HepG2 (cell line): ENCODE results near the gene CNIH4. TPM values are rescaled to one million over a fixed set of nuclear protein-coding genes. Genes with fewer than 3 reads are reported as not detected.

Source experiments
- ATAC-seq: fragments of 200-7000 bp; cut with Tn5 transposase; 3 replicates; pipeline ENCODE4 v1.9.1; 2020; ENCODE audit warnings: mild to moderate bottlenecking, moderate library complexity
- BruUV-seq: library from RNA; stranded (reverse); fragments of 400-500 nt; replicated peaks from 2 replicates; lab custom pipeline; 2021; lab: Mats Ljungman, UMichigan
- CTCF ChIA-PET: fragments of 300-600 bp; formaldehyde crosslinking; extraction: SDS; loops from one replicate; lab custom pipeline; 2021; ENCODE audit warnings: low total read pairs, inconsistent platforms, low intra/inter-chr PET ratio; lab: Yijun Ruan, JAX
- POLR2A ChIA-PET: fragments of 350-600 bp; sonication (Branson Sonifier 250); formaldehyde crosslinking; loops from one replicate; lab custom pipeline; 2020; ENCODE audit warnings: antibody characterized with exemption, inconsistent platforms; lab: Yijun Ruan, JAX
- DNase-seq: peaks from one replicate; pipeline ENCODE4 v3.0.0-alpha.2; 2015; ENCODE audit warnings: low spot score
- FAIRE-seq: peaks from 3 replicates; lab custom pipeline; 2011; peaks lifted over from hg19 to GRCh38; lab: Jason Lieb, UNC
- H2AFZ ChIP-seq: one replicate; pipeline ENCODE4 v1.6.1; 2011; ENCODE audit warnings: low read length, inconsistent platforms
- H3K27ac ChIP-seq: fragments of 300-600 bp; 3 replicates; pipeline ENCODE4 v1.8.0; 2011; ENCODE audit warnings: mixed run types, mild to moderate bottlenecking, mixed read lengths, low read length, inconsistent platforms; ENCODE audit not compliant: insufficient read depth; ENCODE audit errors: extremely low read length
- H3K27me3 ChIP-seq, 2 experiments: fragments of 200-600 bp in 1 of 2; 2 replicates in 1 of 2; 3 replicates in 1 of 2; pipeline versions ENCODE4 v1.6.0 to v1.8.0; 2011; ENCODE audit warnings: low read length in 2 of 2, mild to moderate bottlenecking in 2 of 2, moderate library complexity in 2 of 2, inconsistent platforms in 1 of 2; ENCODE audit not compliant: insufficient read depth in 2 of 2, control insufficient read depth in 1 of 2
- H3K36me3 ChIP-seq, 2 experiments: fragments of 200-600 bp in 1 of 2; replicated peaks in 1 of 2; 2 replicates in 1 of 2; 3 replicates in 1 of 2; pipeline versions ENCODE4 v1.5.1 to v1.8.0; 2011; ENCODE audit warnings: low read length in 2 of 2, inconsistent platforms in 1 of 2; ENCODE audit not compliant: insufficient read depth in 2 of 2, control insufficient read depth in 1 of 2
- H3K4me1 ChIP-seq: 2 replicates; pipeline ENCODE4 v1.5.1; 2012; ENCODE audit warnings: low read length, inconsistent platforms; ENCODE audit not compliant: insufficient read depth
- H3K4me2 ChIP-seq: 2 replicates; pipeline ENCODE4 v1.6.0; 2011; ENCODE audit warnings: low read depth, low read length, inconsistent platforms
- H3K4me3 ChIP-seq, 3 experiments: fragments of 200-600 bp in 1 of 3; sonication (generic), shearing (Covaris generic) in 1 of 3; replicated peaks in 1 of 3; 2 replicates each; pipeline ENCODE4 v1.5.1; 2011 to 2016; ENCODE audit warnings: low read length in 3 of 3, inconsistent platforms in 2 of 3, low read depth in 2 of 3, mild to moderate bottlenecking in 2 of 3, control low read depth in 1 of 3, mixed read lengths in 1 of 3; ENCODE audit not compliant: insufficient read depth in 1 of 3
- H3K79me2 ChIP-seq: one replicate; pipeline ENCODE4 v1.6.1; 2011; ENCODE audit warnings: low read length, inconsistent platforms; ENCODE audit not compliant: insufficient read depth
- H3K9ac ChIP-seq: 2 replicates; pipeline ENCODE4 v1.6.0; 2011; ENCODE audit warnings: mild to moderate bottlenecking, low read depth, low read length, inconsistent platforms; ENCODE audit not compliant: insufficient read depth
- H3K9me3 ChIP-seq: 2 replicates; pipeline ENCODE4 v1.5.1; 2012; ENCODE audit warnings: mild to moderate bottlenecking, low read length
- H4K20me1 ChIP-seq: 2 replicates; pipeline ENCODE4 v1.6.0; 2011; ENCODE audit warnings: inconsistent platforms, mild to moderate bottlenecking, low read length, moderate library complexity; ENCODE audit not compliant: insufficient read depth
- CC2D1A ChIP-seq: sonication (generic); formaldehyde crosslinking; IDR thresholded peaks from 2 replicates; pipeline ENCODE4 v1.8.1; 2023; ENCODE audit warnings: mild to moderate bottlenecking, missing genetic modification reagents
- CERS6 ChIP-seq: sonication (generic); formaldehyde crosslinking; IDR thresholded peaks from 2 replicates; pipeline ENCODE4 v1.5.0; 2020; ENCODE audit warnings: missing genetic modification reagents
- HOXA7 ChIP-seq: sonication (generic); formaldehyde crosslinking; IDR thresholded peaks from 2 replicates; pipeline ENCODE4 v1.8.1; 2022; ENCODE audit warnings: mild to moderate bottlenecking, missing genetic modification reagents, moderate library complexity
- KLF12 ChIP-seq: sonication (generic); formaldehyde crosslinking; IDR thresholded peaks from 2 replicates; pipeline ENCODE4 v1.4.0; 2020; ENCODE audit warnings: missing genetic modification reagents, borderline replicate concordance
- MYNN ChIP-seq: sonication (generic); formaldehyde crosslinking; IDR thresholded peaks from 2 replicates; pipeline ENCODE4 v1.4.0; 2020; ENCODE audit warnings: mild to moderate bottlenecking, low read depth, missing genetic modification reagents
- PTBP1 ChIP-seq: fragments of 200-400 bp; formaldehyde crosslinking; IDR thresholded peaks from 2 replicates; pipeline ENCODE4 v1.6.1; 2018; ENCODE audit warnings: low read length, low read depth; ENCODE audit not compliant: poor library complexity, severe bottlenecking
- STAT6 ChIP-seq: sonication (generic); formaldehyde crosslinking; IDR thresholded peaks from 2 replicates; pipeline ENCODE4 v1.4.0; 2020; ENCODE audit warnings: missing genetic modification reagents, mild to moderate bottlenecking, borderline replicate concordance
- SUZ12 ChIP-seq: fragments of 150-350 bp; IDR thresholded peaks from 2 replicates; pipeline ENCODE4 v1.6.1; 2014; ENCODE audit warnings: low read depth, low read length
- YEATS2 ChIP-seq: sonication (generic); formaldehyde crosslinking; IDR thresholded peaks from 2 replicates; pipeline ENCODE4 v1.4.0; 2020; ENCODE audit warnings: missing genetic modification reagents, borderline replicate concordance
- ZNF253 ChIP-seq: sonication (generic); formaldehyde crosslinking; IDR thresholded peaks from 2 replicates; pipeline ENCODE4 v1.8.0; 2022; ENCODE audit warnings: mild to moderate bottlenecking, missing genetic modification reagents, borderline replicate concordance
- ZSCAN22 ChIP-seq: sonication (generic); formaldehyde crosslinking; IDR thresholded peaks from 2 replicates; pipeline ENCODE4 v1.4.0; 2020; ENCODE audit warnings: mild to moderate bottlenecking, missing genetic modification reagents
- ZSCAN29 ChIP-seq: sonication (generic); formaldehyde crosslinking; conservative IDR thresholded peaks from 2 replicates; pipeline ENCODE4 v1.4.0; 2020; ENCODE audit warnings: mild to moderate bottlenecking, missing genetic modification reagents
- in situ Hi-C: cut with HindIII; loops from 2 replicates; pipeline ENCODE4 v1.10.0; 2017; ENCODE audit warnings: low pct_unique_long_range_greater_than_20kb; ENCODE audit not compliant: extremely low pct_ligation_motif_present
- intact Hi-C: fragments of 100-400 bp; cut with micrococcal nuclease; formaldehyde crosslinking; loops from one replicate; pipeline ENCODE4 v1.10.0; 2022; ENCODE audit not compliant: unreplicated experiment
- polyA plus RNA-seq, 8 experiments: library from polyadenylated mRNA; depleted of rRNA in 3 of 8; stranded (reverse) in 7 of 8; unstranded in 1 of 8; fragments of >200 nt; fragmentation: Illumina TruSeq in 4 of 8; extraction: Trizol in 4 of 8; gene quantifications; 2 replicates each; pipeline versions ENCODE4 v1.2.1 to v1.2.3, GENCODE V29; 2011 to 2016; ENCODE audit warnings: low read depth in 4 of 8, missing spikeins in 1 of 8, mixed read lengths in 1 of 8; ENCODE audit not compliant: insufficient read depth in 1 of 8
- total RNA-seq, 5 experiments: library from RNA; depleted of rRNA; stranded (reverse); fragments of >200 nt; fragmentation: Illumina TruSeq; extraction: Trizol; gene quantifications; 2 replicates each; pipeline ENCODE4 v1.2.3, GENCODE V29; 2016; ENCODE audit warnings: low read depth in 1 of 5
- TF ChIP-seq, protein P1 (sequence below): sonication (generic); formaldehyde crosslinking; conservative IDR thresholded peaks from 2 replicates; pipeline ENCODE4 v1.8.1; 2023; ENCODE audit warnings: missing genetic modification reagents
- TF ChIP-seq, protein P2 (sequence below): sonication (generic); formaldehyde crosslinking; conservative IDR thresholded peaks from 2 replicates; pipeline ENCODE4 v1.4.0; 2020; ENCODE audit warnings: mild to moderate bottlenecking, missing genetic modification reagents, moderate library complexity

The CNIH4 gene
- total and polyA plus RNA-seq, 2 of the 13 experiments (the other 11 are each of a cell fraction or from before 2014, with no cell fraction given): 51.8 to 52.9 TPM

DNA sequence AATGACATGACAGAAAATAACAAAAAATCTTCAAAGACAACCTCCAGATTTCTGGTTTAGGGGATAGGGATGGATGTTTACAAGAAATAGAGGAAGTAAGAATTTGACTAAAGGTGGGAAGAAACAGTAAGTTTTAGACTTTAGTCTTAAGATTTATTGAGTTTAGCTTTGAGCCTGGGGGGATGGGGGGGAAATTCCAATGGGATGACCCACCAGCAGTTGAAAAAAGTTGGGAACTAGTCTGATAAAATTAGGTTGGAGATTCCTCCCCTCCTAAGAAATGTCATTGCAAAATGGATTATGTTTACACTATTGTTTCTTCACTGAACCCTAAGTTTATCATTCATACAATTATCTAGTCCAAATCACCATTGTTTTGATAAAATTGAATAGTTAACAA, 49.5 kb downstream of the CNIH4 start:
- no peak for TF ChIP-seq KLF12 (CRISPR knock-in tag)
- TF ChIP-seq MYNN: no peak
- TF ChIP-seq PTBP1: no peak
- TF ChIP-seq, protein P1, sequence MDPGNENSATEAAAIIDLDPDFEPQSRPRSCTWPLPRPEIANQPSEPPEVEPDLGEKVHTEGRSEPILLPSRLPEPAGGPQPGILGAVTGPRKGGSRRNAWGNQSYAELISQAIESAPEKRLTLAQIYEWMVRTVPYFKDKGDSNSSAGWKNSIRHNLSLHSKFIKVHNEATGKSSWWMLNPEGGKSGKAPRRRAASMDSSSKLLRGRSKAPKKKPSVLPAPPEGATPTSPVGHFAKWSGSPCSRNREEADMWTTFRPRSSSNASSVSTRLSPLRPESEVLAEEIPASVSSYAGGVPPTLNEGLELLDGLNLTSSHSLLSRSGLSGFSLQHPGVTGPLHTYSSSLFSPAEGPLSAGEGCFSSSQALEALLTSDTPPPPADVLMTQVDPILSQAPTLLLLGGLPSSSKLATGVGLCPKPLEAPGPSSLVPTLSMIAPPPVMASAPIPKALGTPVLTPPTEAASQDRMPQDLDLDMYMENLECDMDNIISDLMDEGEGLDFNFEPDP: no peak
- no peak for TF ChIP-seq STAT6 (CRISPR knock-in tag)
- no peak for TF ChIP-seq HOXA7 (CRISPR knock-in tag)
- TF ChIP-seq ZNF253 (CRISPR knock-in tag): no peak
- no peak for TF ChIP-seq YEATS2 (CRISPR knock-in tag)
- no peak for TF ChIP-seq ZSCAN22
- no peak for TF ChIP-seq SUZ12
- no peak for TF ChIP-seq CC2D1A (CRISPR knock-in tag)
- TF ChIP-seq CERS6 (CRISPR knock-in tag): no peak
- TF ChIP-seq ZSCAN29: no peak
- TF ChIP-seq, protein P2, sequence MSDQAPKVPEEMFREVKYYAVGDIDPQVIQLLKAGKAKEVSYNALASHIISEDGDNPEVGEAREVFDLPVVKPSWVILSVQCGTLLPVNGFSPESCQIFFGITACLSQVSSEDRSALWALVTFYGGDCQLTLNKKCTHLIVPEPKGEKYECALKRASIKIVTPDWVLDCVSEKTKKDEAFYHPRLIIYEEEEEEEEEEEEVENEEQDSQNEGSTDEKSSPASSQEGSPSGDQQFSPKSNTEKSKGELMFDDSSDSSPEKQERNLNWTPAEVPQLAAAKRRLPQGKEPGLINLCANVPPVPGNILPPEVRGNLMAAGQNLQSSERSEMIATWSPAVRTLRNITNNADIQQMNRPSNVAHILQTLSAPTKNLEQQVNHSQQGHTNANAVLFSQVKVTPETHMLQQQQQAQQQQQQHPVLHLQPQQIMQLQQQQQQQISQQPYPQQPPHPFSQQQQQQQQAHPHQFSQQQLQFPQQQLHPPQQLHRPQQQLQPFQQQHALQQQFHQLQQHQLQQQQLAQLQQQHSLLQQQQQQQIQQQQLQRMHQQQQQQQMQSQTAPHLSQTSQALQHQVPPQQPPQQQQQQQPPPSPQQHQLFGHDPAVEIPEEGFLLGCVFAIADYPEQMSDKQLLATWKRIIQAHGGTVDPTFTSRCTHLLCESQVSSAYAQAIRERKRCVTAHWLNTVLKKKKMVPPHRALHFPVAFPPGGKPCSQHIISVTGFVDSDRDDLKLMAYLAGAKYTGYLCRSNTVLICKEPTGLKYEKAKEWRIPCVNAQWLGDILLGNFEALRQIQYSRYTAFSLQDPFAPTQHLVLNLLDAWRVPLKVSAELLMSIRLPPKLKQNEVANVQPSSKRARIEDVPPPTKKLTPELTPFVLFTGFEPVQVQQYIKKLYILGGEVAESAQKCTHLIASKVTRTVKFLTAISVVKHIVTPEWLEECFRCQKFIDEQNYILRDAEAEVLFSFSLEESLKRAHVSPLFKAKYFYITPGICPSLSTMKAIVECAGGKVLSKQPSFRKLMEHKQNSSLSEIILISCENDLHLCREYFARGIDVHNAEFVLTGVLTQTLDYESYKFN (CRISPR knock-in tag): no peak
- Histone ChIP-seq H4K20me1 (no peaks in the 10 kb centered on the region), H2AFZ (no peak overlapping the region), H3K4me1 (no peaks in the 10 kb centered on the region), H3K9me3 (no peaks in the 10 kb centered on the region), H3K27me3 (no peaks in the 10 kb centered on the region), H3K27ac (no peak overlapping the region), H3K79me2 (no peaks in the 10 kb centered on the region), H3K9ac (no peak overlapping the region), H3K36me3 (peaks cover 9 to 57% of the 10 kb centered on the region in 2 experiments), H3K4me2 (no peak overlapping the region), H3K4me3 (no peak overlapping the region)
- intact Hi-C loops (no loop called here), in situ Hi-C loops (no loop called here)
- no TSS peak for BruUV-seq
- FAIRE-seq (no peak), ATAC-seq (no peak), DNase-seq (no peak)
- CTCF ChIA-PET: no interaction called here
- POLR2A ChIA-PET: no interaction called here
